H54 (cell line): ENCODE measurements around the gene RPSA.
A peak's percentile ranks its signal among the peaks of the same experiment; 100 is the strongest.

Source experiments
- DNase-seq: peaks from one replicate; pipeline ENCODE4 v3.0.0; 2011; ENCODE audit warnings: low spot score, mixed read lengths; ENCODE audit not compliant: insufficient read length
- FAIRE-seq: peaks from 3 replicates; lab custom pipeline; 2011; peaks lifted over from hg19 to GRCh38; lab: Jason Lieb, UNC
- POLR2A ChIP-seq: IDR thresholded peaks from 2 replicates; pipeline ENCODE4 v1.6.1; 2011; ENCODE audit warnings: low read depth, mild to moderate bottlenecking, low read length

RPSA gene

DNA sequence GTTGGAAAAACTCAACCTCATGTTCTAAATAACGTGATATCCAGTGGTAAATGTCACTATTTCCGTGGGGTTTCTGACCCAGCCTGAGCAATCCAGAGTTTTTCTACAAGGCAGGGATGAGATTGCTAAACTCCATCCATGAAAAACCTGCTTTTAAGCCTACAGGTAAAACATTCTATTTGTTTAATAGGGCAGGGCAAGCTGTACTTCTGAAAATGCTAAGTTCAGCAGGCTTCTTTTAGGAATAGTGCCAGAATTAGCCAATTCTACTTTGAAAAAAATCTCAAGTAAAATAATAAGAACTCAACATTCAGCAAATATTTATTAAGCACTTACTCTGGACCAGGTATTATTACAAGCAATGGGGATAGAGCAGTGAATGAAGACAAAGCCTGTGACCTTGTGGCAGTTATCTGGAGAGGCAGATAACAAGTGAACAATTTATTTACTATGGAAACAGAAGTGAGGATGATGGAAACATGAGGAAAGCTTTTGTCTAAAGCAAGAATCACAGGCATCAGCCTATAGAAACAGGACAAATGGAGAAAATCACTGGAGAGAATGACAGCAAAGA lies 13.3 kb downstream of the RPSA start:
- FAIRE-seq (no peak), DNase-seq (no peak)
- no peak for TF ChIP-seq POLR2A

- no peak for DNase-seq
- FAIRE-seq = no peak
- no peak for TF ChIP-seq POLR2A
These were observed 14.0 kb downstream of the RPSA start for GRCh38 chr3:39420543-39420942.

- TF ChIP-seq POLR2A = no peak
- DNase-seq (no peak), FAIRE-seq (no peak)
These were observed 17.0 kb downstream of the RPSA start for GRCh38 chr3:39423436-39423970.

GRCh38 chr3:39426312-39426711 lies 19.8 kb downstream of the RPSA start:
- no peak for FAIRE-seq

DNA sequence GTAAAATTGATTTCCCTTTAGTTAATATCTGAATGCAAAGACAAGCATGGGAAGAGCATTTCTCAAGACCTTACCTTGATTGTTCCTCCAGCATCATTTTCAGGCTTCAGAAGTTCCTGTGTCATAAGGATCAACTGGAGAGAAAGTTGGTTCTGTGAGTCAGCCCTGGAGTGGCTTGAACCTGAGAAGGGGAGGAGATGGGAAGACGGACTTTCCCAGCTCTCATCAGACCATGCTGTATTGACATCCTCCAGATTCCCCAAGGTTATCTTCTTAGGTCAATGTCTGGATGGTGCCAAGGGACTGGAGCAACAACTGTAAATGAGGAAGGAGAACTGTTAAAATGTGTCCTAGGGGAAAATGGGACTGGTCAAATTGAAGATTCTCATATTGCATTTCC lies 21.0 kb downstream of the RPSA start:
- no peak for TF ChIP-seq POLR2A
- FAIRE-seq = no peak

More at GRCh38 chr3:39426312-39426711, 19.8 kb downstream of the RPSA start:
- TF ChIP-seq POLR2A = no peak
- DNase-seq = no peak

GRCh38 chr3:39428745-39429201 lies 22.3 kb downstream of the RPSA start:
- DNase-seq = no peak
- TF ChIP-seq POLR2A = no peak
- no peak for FAIRE-seq

More for the DNA sequence above, 21.0 kb downstream of the RPSA start:
- DNase-seq = no peak

- FAIRE-seq (no peak), DNase-seq (no peak)
- TF ChIP-seq POLR2A = no peak
These were observed 22.9 kb downstream of the RPSA start for GRCh38 chr3:39429466-39429865.

DNA sequence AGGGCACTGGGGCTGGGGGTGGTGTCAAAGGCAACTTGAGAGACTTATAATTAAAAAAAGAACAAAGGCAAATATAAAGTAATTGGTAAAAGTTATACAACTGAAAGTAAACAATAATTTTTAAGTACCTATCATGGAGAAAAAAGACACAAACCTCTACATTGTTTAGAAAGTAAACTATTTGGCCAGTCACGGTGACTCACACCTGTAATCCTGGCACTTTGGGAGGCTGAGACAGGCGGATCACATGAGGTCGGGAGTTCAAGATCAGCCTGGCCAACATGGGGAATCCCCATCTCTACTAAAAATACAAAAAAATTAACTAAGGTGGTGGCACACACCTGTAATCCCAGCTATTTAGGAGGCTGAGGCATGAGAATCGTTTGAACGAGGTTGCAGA lies 25.8 kb downstream of the RPSA start:
- FAIRE-seq = no peak
- TF ChIP-seq POLR2A = no peak
- no peak for DNase-seq

- DNase-seq (no peak), FAIRE-seq (no peak)
- TF ChIP-seq POLR2A = no peak
These were observed 27.1 kb downstream of the RPSA start for GRCh38 chr3:39433642-39434041.

DNA sequence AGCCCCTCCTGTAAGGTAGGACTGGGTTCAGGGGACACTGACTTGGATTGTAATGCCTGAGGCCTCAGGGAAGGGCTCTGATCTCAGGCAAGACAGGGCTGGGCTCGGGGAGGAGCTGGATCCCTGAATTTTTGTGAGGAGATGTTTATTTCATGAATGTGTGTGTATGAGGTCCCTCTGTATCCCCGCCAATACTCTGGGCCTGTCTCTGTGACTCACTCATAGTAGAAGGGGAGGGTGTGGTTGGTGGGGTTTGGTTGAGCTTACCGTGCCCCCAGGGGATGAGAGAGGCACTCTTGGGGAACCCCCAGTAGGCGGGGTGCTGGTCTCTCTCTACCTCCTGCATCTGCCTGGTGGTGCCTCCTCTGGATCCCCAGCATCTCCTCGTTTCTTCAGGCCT lies 28.1 kb downstream of the RPSA start:
- no peak for TF ChIP-seq POLR2A
- DNase-seq (peak; percentile 43), FAIRE-seq (peak; percentile 87)

GRCh38 chr3:39435006-39435748 lies 28.7 kb downstream of the RPSA start:
- TF ChIP-seq POLR2A = no peak
- peak; percentile 15 for DNase-seq
- FAIRE-seq = peak; percentile 66

GRCh38 chr3:39438880-39439279 lies 32.4 kb downstream of the RPSA start:
- DNase-seq (no peak), FAIRE-seq (no peak)
- no peak for TF ChIP-seq POLR2A

- no peak for FAIRE-seq
- no peak for TF ChIP-seq POLR2A
These were observed 33.8 kb downstream of the RPSA start for GRCh38 chr3:39440316-39440715.

DNA sequence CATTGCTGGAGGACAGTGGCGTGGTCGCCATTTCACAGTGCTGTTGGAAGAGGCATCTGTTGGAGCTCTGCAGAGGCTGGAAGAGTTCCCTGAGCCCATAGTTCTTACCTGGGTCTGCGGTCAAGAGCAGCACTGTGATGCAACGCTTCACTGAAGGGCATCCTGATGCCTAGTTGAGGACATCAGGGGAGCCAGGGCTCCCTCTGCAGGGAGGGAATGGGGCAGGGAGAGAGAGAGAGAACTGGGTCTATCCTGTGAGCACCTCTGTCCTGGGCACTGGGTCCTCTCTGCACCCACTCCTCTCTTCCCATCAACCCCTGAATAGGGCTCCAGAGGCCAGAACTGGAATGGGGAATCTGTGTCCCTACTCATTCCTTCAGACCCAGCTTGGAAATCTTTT lies 37.0 kb downstream of the RPSA start:
- DNase-seq = no peak

More at GRCh38 chr3:39440316-39440715, 33.8 kb downstream of the RPSA start:
- no peak for DNase-seq

More for the DNA sequence above, 37.0 kb downstream of the RPSA start:
- TF ChIP-seq POLR2A = no peak
- no peak for FAIRE-seq
